GOT3 (cell line): ENCODE results near the gene RNF26.
A peak's percentile ranks its signal among the peaks of the same experiment; 100 is the strongest.
"Not testable (repeated sequence)": the region's sequence is repeated elsewhere in the genome, so short reads cannot be mapped to it uniquely, and the experiment has no call there.

ENCODE experiments used
- DNase-seq: peaks from one replicate; lab custom pipeline; 2025; ENCODE audit warnings: mixed read lengths; lab: John Stamatoyannopoulos, UW

RNF26 gene

DNA sequence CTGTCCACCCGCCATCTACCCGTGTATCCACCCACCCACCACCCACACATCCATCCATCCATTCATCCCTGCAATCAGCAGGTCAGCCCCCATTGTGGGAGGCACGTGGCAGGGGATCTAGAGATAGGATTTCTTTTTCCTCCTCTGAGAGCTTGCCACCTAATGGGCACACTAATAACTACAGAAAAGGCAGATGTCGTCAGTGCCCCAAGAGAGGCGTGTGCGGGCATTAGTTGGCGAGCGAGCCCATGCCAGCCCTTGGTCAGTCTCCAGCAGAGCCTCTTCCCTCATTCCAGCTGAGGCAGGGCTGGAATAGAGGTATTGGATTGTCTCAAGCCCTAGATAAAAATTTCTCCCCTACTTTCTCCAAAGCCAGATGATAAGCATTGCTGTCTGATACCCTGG lies 37.5 kb downstream of the RNF26 start:
- no peak for DNase-seq

DNA sequence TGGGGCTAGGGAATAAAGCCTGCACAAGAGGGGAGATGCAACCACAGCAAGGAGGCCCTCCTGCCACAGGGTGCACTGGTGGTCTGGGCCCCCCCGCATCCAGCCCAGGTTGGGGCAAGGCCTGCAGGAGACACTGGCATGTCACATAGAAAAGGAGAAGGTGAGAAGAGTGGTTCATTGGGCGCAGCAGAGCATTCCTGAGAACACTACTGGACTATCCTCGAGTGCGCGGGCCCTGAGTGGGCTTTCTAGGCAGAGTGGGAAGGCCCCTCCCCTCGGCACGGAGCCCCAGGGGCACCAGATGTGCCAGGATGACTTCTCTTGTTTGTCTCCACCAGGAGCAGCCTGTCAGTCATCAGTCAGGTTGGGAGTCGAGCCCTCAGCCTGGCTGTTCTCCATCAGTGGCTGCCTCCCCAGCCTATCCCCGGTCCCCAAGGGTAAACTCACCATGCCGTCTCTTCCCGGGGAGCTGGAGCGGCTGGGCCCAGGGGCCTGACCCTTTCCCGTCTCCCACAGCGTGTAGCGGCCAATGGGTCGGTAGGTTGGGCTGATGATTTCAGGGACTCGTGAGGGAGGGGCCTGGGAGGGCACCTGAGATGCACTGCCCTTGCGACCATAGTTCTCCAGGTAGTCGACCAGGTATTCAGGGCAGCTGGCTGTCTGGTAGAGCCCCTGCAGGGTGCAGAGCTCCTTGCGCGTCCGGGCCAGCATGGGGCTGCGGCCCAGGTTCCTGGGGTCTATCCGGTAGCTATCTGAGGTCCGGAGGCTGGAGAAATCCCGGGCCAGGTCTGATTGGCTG lies 38.1 kb downstream of the RNF26 start:
- DNase-seq, result no peak

DNA sequence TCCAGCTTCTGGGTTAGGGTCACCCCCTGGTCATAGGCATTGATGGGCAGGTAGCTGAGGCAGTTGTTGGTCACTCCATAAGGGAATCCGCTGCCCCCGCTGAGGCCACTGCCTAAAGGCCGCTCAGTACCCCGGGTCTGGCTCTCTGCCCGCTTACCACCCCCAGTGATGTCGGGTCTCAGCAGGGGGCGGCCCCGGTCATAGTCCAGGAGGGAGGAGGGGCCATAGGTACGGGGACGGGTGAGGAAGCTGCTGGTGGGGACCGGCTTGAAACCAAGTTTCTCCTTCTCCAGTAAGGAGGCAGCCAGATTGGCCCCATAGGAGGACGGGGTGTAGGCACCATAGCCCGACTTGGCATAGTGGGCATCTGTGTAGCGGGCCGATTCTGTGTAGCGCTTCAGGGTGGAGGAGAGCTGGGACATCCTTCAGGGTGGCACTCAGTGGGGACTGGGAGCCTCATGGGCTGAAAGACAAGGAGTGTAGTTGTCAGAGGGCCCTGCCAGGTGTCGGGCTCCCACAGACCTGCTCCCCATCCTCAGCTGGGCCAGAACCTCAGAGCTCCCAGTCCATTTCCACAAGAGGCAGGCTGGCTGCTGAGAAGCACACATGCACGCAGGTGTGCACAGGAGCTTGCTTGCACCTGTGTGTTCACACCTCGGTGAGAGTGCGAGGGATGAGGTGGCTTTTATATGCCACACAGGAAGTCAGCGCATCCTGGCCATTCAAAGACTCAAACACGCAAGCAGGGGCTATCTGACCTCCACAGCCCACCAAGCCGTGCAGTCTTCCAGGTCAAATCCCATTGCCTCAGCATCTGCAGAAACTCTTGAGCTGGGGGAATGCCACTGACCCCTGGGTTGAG lies 39.0 kb downstream of the RNF26 start:
- no peak for DNase-seq

DNA sequence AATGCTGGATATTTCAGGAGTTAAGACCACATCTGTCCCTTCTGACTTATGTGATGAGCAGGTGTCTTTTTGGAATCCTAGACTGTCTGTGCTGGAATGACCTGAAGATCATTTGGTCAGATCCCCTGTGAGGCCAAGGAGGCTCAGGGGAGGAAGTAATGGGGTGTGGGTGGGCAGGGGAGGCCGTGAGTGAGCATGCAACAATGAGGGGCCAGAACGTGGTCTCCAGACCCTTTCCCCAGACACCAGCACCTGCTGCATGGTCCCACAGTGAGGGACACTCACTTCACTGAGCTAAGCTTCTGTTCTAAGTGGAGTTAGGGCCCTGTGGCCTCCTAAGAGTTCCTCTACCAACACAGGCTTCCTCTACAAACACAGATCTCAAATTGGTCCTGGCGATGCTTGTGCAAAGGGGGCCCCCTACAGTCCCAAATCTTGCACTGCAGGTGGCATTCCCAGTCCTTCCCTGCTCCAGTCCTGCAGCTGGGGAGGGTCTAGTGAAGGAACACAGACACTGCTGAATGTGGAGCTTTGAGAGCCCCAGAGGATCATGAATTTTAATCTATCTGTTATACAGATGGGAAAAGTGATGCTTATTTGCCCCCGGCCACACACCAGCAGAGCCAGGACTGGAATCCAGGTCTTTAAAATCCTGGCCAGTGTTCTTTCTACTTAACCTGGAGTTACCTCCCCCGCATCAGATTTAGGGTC lies 39.7 kb downstream of the RNF26 start:
- peak; percentile 4 for DNase-seq

DNA sequence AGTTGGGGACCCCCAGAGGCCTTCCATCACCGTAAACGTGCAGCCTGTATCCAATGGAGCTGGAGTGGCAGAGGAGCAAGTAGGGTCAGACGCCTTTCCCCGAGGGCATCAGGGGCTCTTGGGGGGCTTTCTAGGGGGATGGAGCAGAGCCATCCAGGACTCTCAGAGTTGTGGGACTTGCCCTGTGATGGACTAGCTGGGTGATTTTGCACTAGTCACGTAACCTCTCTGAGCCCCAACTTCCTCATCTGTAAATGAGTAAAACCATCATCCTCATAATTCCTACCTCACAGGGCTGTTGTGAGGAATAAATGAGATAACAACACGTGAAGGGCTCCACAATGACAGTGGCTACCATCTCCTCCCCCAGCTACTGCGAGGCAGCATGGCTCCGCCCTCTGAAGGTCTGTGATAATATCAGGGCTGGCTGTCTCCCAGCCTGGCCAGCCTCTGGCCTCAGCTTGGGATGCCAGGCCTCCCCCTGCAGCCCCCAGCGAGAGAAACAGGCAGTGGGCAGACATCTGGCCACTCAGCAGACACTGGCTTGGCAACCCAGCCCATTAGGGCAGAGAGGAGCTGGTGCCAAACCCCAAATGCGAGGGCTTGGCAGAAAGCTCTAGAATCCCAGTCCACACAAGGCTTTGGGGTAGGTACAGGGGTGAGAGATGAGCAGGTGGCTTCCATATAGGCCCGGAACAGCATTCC lies 40.5 kb downstream of the RNF26 start:
- no peak for DNase-seq

DNA sequence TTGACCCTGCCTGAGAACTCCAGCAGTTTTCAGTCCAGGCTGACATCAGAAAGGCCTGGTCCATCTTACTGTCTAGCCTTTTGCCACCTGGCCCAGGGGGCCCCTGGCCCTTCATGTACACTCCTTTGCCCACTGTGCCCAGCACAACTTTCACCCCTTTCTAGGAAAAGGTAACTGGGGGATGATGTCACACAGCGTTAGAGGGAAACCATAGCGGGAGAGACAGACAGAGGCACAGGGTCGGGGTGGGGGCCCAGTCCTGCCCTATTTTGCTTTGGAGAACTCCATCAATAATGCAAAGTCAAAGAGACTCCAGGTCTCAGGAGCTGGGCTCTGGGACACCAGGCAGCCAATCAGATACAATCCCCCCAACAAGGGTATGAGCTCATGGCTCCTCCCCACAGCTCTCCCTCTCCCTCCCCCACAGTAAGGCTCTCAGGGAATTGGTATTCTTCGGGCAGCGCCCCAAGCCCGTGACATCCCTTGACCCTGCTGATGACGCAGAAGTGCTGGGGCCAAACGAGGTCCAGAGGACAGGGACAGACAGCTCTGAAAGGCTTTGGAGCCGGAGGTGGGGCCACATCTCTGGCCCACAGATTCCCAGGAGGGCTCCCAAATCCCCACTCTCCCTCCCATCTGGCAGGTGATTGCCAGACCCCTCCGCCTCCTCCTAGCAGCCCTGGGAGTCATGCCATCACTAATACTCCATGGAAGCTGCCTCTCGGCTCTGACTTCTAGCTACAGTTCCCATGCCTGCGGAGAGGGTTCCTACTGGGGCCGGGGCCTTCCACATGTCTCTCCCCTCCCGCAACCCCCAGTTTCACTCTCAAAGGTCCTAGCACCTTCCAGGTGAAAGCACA lies 41.2 kb downstream of the RNF26 start:
- DNase-seq, result peak; percentile 2

DNA sequence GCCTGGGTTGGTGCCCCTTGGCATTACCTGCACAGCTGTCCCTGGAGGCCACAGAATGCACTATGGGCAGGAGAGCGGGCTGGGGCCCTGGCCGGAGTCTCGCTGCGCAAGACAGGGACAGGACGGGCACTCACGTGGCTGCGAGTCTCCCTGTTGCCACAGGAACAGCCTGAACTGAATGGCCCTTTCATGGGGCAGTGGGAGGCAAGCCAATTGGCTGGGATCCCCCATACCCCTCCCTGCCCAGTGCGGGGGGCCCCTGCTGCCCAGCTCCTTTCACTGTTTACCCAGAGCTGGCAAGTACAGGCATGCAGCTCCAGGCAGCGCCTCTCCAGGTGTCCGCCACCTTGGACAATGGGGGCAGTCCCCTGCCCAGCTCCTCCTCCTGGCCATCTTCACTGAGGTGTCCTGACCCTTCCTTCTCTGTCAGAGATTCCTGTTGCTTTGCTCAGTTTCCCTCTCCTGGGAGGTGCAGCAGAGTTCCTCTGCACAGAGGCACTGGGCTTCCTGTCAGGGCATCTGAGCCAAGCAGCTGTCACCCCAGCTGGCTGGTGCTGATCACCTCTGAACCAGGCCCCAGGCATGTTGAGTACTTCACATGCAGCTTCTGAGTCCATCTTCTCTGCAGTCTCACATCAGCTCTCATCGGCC lies 42.0 kb downstream of the RNF26 start:
- no peak for DNase-seq

DNA sequence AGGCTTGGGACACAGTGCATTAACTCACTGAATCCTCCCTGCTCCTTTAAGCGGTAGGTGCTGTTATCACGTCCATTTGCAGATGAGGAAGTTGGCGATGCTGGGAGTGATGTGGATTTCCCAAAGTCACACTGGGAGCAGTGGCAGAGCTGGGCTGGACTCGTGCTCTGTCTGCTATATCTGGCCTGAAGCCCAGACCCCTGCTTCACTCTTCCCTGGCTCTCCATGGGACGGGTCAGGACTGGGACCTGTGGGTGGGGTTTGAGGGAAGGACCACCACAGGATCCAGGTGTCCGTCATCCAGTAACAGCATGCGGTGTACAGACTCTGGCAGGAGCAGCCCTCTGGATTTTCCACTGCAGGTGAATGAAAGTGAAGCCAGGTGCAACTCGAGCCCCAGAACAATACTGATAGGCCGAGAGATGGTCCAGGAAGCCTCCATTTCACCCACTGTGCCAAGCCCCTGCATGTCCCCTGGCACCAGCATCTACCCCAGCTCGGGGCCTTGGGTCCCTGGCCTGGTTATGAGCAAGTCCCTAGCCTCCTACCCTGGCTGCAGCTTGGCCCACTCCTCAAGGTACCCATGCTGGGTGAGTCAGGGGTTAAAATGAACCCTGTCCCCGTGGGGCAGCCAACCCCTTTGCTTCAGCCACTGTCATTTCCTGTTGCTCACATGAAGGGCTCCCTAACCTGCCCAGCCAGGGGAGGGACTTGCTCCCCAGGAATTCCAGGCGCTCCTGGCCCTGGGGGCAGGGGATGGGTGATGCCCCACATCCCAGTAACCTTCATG lies 43.0 kb downstream of the RNF26 start:
- no peak for DNase-seq

DNA sequence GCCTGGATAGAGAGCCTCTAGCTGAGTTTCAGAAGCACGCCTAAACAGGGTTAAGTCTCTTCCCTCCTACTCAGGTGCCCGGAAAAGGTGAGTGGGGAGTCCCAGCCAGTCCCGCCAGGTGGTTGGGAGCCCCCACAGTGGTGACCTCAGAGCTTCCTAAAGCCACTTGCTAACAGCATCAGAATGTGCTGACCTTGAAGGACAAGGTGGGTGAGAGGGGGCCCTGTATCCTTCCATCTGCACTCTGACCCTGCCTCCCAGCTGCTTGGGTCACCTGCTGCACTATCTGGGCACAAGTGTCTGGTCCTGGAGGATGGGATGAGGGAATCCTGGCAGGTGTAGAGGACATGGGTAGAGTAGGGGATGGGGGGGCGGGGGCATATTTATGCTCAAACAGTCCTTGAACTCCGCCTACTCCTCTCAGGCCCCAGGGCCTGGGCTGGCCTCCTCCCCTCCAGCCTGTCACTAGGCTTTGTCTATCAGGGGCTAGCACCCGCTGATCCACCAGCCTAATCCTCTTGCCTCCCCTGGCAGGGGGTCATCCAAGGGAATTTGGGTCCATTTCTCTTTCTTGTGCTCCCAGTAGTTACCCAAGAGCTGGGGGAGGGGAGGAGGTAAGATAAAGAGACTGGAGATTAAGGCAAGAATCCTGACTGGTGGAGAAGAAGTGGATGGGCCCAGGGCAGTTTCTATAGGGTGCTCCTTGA lies 43.8 kb downstream of the RNF26 start:
- no peak for DNase-seq

DNA sequence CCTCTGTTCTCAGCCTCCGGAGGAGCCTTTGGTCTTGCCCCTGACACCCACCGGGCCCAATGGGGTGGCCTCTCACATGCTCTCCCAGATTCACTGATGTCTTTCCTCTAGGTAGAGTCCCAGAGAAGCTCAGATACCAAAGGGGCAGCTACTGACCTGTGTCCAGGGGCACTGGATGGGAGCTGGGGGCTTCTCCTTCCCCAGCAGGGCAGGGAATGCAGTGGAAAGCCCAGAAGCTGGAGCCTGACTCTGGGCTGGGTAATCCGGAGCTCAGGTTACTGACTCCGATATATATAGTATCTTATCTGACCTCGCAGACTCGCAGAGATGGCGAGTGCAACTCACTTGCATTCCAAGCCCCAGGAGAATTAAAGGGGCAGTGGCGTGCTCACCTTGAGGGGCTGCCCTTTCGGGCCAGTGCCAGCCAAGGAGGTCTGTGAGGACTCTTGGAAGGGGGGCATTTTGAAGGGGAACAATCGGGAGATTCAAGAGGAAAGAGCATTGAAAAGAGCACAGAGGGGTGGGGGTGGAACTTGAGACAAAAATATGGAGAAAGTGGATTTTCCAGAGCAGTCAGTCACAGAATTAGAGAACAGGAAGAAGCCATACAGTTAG lies 44.6 kb downstream of the RNF26 start:
- DNase-seq, result no peak

DNA sequence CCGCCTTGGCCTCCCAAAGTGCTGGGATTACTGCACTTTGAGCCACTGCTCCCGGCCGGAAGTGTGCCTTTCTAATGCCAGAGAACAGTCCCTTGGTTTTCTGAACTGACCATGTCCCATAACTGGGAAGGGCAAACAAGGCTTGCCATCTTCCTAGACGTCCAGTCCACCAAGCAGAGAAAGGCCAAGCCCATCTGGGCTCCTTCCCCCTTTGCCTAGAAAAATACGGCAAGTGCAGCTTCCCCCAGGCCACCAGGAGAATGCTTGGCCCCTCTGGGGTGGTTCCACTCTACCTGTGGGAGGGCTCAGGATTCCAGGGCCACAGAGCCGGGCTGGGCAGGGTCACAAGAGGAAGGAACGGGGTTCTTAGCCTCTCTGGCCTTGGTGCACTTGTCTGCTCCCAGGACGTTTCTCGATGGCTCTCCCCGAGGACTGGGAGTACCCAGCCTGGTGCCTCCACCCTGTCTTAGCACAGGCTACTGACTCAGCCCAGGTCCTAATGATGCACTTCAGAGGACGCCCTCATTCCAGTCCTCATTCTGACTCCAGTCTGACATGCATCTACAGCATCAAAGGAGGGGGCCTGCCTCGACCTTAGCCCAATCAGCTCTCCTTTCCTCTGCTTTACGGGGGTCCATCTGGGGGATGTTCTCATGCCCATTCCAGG lies 46.0 kb downstream of the RNF26 start:
- DNase-seq, result no peak

DNA sequence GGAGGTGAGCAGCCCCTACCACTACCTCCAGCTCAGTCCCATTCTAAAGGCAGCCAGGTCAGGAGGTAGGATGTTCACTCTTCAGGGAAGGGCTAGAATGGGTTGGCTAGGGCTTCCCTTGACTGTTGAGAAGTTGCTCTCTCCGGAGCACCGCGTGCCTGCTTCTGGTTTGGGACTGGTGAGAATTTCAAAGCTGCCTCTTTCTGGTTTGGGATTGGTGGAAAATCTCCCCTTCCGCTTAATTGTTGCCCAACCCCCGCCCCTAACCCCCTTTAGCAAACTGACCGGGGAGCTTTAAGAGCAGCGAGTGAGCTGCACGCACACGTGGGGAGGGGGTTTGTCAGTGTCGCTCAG lies 46.5 kb downstream of the RNF26 start:
- DNase-seq, result no peak

DNA sequence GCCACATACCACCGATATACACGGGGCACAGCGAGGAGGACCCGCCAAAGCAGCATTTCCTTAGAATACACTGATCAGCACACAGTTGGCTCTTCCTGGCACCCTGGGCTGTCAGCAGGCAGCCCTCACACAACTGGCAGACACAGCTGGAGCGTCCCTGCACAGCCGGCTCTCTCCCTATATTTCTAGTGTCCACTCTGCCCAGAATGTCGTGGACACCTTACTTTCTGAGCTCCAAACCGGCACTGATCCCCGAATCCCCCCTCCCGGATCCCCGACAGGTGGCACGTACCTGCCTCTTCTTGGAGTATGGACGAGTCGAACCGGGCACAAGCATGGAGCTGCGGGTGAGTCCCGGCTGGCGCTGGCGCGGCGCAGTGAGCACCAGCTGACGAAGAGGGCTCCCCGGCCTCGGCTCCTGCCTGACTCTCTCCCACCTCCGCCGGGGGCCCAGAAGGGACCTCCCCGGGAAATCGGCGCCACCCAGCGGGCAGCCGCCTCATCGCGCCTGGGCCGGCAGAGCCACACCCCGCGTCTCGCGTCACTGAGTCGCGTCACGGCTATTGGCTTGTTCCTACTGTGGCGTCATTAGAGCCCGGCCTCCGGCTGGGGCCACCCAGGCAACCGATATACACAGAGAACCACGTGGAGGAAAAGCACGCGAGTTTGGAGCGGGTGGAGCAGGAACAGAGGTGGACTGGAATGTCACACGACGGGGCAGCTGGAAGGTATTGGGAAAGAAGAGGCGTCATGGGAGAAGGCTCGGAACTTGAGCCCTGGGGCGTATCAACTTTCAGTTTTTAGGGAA lies 47.1 kb downstream of the RNF26 start, which contains the start of gene USP2:
USP2 (minus strand) TSS at position 510 of the 808 bp plus-strand sequence. CDS start 8,210 bp downstream, outside the sequence.
- peak; percentile 78 for DNase-seq

DNA sequence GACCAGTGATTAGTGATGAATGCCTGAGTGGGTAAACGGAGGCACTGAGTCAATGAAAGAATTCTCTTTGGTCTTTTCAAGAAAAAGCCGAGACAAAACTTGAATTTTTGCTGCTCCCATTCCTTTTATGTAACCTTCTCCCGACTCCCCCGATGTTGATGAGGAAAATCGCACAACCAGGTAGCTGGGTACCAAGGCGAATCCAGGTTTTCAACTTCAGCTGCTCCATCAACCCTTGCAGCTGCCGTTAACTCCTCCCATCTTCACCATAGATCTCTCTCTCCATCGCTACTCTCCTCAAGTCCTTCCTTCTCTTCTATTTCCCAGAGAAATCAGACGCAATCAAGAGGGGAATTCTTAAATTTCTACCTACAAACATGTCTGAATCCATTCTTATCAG lies 47.8 kb downstream of the RNF26 start:
- DNase-seq, result no peak

DNA sequence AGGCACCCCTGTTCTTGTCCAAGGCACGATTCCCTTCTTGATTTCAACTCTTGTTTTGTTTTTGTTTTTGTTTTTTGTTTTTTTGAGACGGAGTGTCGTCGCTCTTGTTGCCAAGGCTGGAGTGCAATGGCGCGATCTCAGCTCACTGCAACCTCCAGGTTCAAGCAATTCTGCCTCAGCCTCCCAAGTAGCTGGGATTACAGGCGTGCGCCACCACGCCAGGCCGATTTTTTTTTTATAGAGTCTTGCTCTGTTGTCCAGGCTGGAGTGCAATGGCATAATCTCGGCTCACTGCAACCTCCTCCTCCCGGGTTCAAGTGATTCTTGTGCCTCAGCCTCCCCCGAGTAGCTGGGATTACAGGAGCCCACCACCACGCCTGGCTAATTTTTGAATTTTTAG lies 48.2 kb downstream of the RNF26 start:
- not testable (repeated sequence) for DNase-seq

DNA sequence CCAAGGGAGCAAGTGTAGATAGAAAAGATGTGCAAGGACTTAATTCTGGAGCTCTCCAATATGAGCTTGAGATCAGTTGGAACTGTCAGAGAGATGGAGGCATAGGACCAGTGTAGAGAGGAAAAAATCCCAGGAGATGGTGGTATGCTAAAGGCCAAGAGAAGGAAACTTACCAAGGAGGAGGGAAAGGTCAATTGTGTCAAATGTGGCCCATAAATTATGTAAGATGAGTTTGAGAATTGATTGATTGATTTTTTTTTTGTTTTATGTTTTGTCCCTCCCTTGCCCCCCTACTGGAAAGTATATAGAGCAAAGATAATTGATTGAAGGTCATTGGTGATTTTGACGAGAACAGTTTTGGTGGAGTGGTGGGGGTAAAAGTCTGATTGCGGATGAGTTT lies 50.0 kb downstream of the RNF26 start:
- DNase-seq, result no peak
